Liver (tissue), 2 donors: ENCODE measurements around the gene RYR2.

Source experiments
- YY1 ChIP-seq: IDR thresholded peaks from 2 replicates; pipeline ENCODE4 v1.6.1; 2016; ENCODE audit warnings: antibody characterized with exemption, mild to moderate bottlenecking
- TF ChIP-seq, protein P1 (sequence below): fragments of 150-350 bp; IDR thresholded peaks from 2 replicates; pipeline ENCODE4 v1.5.1; 2017; ENCODE audit warnings: improper control_type of control experiment, low read depth, low read length; ENCODE audit not compliant: missing input control
- donor health status: healthy.

DNA sequence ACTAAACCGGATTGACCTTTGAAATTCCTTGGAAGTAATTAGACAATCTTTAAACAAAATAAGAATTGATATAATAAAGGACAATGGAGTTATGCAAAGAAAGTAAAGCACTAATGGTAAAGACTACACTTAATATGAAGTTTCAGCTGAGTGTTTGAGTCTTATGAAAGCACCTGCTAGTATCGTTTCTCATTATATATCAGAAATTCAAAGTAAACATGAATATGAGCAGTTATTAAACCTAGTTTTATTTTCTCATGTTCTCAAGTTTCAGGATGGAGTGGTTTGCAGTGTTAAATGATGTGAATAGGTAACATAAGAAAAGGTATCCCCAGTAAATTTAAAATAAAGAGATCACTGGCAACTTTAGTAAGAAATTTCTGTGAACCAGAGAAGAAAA is 660.2 kb downstream of the RYR2 start:
- TF ChIP-seq, protein P1, sequence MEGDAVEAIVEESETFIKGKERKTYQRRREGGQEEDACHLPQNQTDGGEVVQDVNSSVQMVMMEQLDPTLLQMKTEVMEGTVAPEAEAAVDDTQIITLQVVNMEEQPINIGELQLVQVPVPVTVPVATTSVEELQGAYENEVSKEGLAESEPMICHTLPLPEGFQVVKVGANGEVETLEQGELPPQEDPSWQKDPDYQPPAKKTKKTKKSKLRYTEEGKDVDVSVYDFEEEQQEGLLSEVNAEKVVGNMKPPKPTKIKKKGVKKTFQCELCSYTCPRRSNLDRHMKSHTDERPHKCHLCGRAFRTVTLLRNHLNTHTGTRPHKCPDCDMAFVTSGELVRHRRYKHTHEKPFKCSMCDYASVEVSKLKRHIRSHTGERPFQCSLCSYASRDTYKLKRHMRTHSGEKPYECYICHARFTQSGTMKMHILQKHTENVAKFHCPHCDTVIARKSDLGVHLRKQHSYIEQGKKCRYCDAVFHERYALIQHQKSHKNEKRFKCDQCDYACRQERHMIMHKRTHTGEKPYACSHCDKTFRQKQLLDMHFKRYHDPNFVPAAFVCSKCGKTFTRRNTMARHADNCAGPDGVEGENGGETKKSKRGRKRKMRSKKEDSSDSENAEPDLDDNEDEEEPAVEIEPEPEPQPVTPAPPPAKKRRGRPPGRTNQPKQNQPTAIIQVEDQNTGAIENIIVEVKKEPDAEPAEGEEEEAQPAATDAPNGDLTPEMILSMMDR, result no peak
- TF ChIP-seq YY1, result no peak
